HFF-Myc (cell line): Measurements from ENCODE around the gene RAD1.

Source experiments
- DNase-seq: peaks from one replicate; pipeline ENCODE4 v3.0.0-alpha.2; 2011; ENCODE audit warnings: low read depth; ENCODE audit errors: extremely low read depth
- H3K4me3 ChIP-seq: replicated peaks from 2 replicates; pipeline ENCODE4 v1.5.1; 2011; ENCODE audit warnings: low read depth, mild to moderate bottlenecking, control low read depth, low read length
- CTCF ChIP-seq: IDR thresholded peaks from 2 replicates; pipeline ENCODE4 v1.5.1; 2012; ENCODE audit warnings: mild to moderate bottlenecking, low read depth, low read length, control low read depth; ENCODE audit errors: missing control alignments

Gene RAD1

GRCh38 chr5:34915139-34915855 lies at the start of gene RAD1, which contains the start of gene BRIX1:
Gene RAD1 (minus strand): TSS chr5:34915504. CDS start chr5:34914892, 612 bp downstream.
Gene BRIX1 (plus strand): TSS chr5:34915711. CDS start chr5:34915739, 28 bp downstream.
- peak; percentile 87 for DNase-seq
- TF ChIP-seq CTCF: peak; percentile 4
- peak within 1 kb of the TSS; percentile 96 for H3K4me3 ChIP-seq

- H3K4me3 ChIP-seq: no peak overlapping the region
- no peak for TF ChIP-seq CTCF
- DNase-seq: peak; percentile 35
These were observed 44.0 kb upstream of the RAD1 start for GRCh38 chr5:34959323-34959722.

- peak; percentile 55 for TF ChIP-seq CTCF
- no peak for DNase-seq
- no peak overlapping the region for H3K4me3 ChIP-seq
These were observed 42.8 kb upstream of the RAD1 start for GRCh38 chr5:34957857-34958690.

- no peak for DNase-seq
- no peak for TF ChIP-seq CTCF
- no peak overlapping the region for H3K4me3 ChIP-seq
These were observed 42.0 kb upstream of the RAD1 start for GRCh38 chr5:34957321-34957720.

- no peak for DNase-seq
- no peak overlapping the region for H3K4me3 ChIP-seq
- TF ChIP-seq CTCF: no peak
These were observed 29.2 kb upstream of the RAD1 start for GRCh38 chr5:34944460-34945047.

GRCh38 chr5:34944044-34944443 lies 28.7 kb upstream of the RAD1 start:
- TF ChIP-seq CTCF: no peak
- DNase-seq: no peak
- no peak overlapping the region for H3K4me3 ChIP-seq
